Spleen (tissue), 7 donors: ENCODE data around the gene VPS51.

Source experiments
- CTCF ChIP-seq, 11 experiments: fragments of 200-600 bp in 7 of 11; fragments of 450-650 bp in 4 of 11; sonication (generic) in 4 of 11; IDR thresholded peaks in 8 of 11; conservative IDR thresholded peaks in 3 of 11; 1 replicate in 7 of 11; 2 replicates in 4 of 11; pipeline versions ENCODE4 v1.4.0 to v1.8.0; 2016 to 2021; ENCODE audit warnings: antibody characterized with exemption in 11 of 11, inconsistent platforms in 4 of 11, mild to moderate bottlenecking in 1 of 11
- POLR2A ChIP-seq, 3 donors: fragments of 450-650 bp; IDR thresholded peaks; one replicate each; pipeline ENCODE4 v1.5.1; 2017; ENCODE audit warnings: antibody characterized with exemption in 3 of 3, mild to moderate bottlenecking in 1 of 3
- POLR2AphosphoS5 ChIP-seq, 3 donors: sonication (generic); formaldehyde crosslinking; IDR thresholded peaks; one replicate each; pipeline ENCODE4 v1.5.1; 2017; ENCODE audit warnings: antibody characterized with exemption in 3 of 3
- donor health status: DM: no; HTN: no; CAD: no; lungs with moderate emphysema.
- donor health status: DM: no; HTN: no; CAD: no.
- donor health status: DM: no; HTN: no; CAD: no.

DNA sequence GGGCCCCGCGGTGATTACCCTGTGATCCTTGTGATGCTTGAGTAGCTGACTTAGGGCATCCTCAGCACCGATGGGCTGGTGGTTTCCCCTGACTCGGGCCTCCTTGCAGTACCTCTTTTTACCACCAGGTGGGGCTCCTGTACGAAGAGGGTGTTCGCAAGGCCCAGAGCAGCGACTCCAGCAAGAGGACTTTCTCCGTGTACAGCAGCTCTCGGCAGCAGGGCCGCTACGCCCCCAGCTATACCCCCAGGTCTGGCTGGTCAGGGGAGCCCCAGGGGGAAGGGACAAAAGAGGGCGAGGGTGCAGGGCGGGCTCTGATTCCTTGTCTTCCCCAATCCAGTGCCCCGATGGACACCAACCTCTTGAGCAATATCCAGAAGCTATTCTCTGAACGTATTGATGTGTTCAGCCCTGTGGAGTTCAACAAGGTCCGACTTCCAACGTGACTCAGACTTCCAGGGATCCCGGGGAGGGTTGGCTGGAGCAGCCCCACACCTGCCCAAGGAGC lies 14.4 kb downstream of the VPS51 start:
- peak; percentile 97 to 100 (median 99) for TF ChIP-seq CTCF (IDR thresholded peaks at IDR 0.05 in 8 of 11, conservative IDR thresholded peaks at IDR 0.05 in 3 of 11)
- peak; percentile 46 to 61 (median 49) for TF ChIP-seq POLR2AphosphoS5 (IDR thresholded peaks at IDR 0.05)
- no peak for TF ChIP-seq POLR2A (IDR thresholded peaks at IDR 0.05)
